Ishikawa (cell line): ENCODE measurements around the gene PRPH2.

Experiments
- CEBPB ChIP-seq: IDR thresholded peaks from 2 replicates; pipeline ENCODE4 v1.6.1; 2012
- CREB1 ChIP-seq: IDR thresholded peaks from 2 replicates; pipeline ENCODE4 v1.6.1; 2012; ENCODE audit warnings: low read depth
- EGR1 ChIP-seq: IDR thresholded peaks from 2 replicates; pipeline ENCODE4 v1.6.1; 2012
- EP300 ChIP-seq: IDR thresholded peaks from 2 replicates; pipeline ENCODE4 v1.6.1; 2012; ENCODE audit warnings: borderline replicate concordance
- FOXM1 ChIP-seq: IDR thresholded peaks from 2 replicates; pipeline ENCODE4 v1.6.1; 2012; ENCODE audit warnings: low read depth, borderline replicate concordance
- NFIC ChIP-seq: IDR thresholded peaks from 2 replicates; pipeline ENCODE4 v1.6.1; 2012
- RAD21 ChIP-seq: IDR thresholded peaks from 2 replicates; pipeline ENCODE4 v1.6.1; 2012; ENCODE audit warnings: low read depth
- REST ChIP-seq: IDR thresholded peaks from 2 replicates; pipeline ENCODE4 v1.6.1; 2012; ENCODE audit warnings: low read depth, mild to moderate bottlenecking
- TAF1 ChIP-seq: IDR thresholded peaks from 2 replicates; pipeline ENCODE4 v1.6.1; 2012; ENCODE audit warnings: low read depth, mild to moderate bottlenecking
- TCF12 ChIP-seq: IDR thresholded peaks from 2 replicates; pipeline ENCODE4 v1.6.1; 2012; ENCODE audit warnings: low read depth
- TEAD4 ChIP-seq: IDR thresholded peaks from 2 replicates; pipeline ENCODE4 v1.6.1; 2012
- USF1 ChIP-seq: IDR thresholded peaks from 2 replicates; pipeline ENCODE4 v1.6.1; 2012
- YY1 ChIP-seq: IDR thresholded peaks from 2 replicates; pipeline ENCODE4 v1.6.1; 2012; ENCODE audit warnings: low read depth
- ZBTB7A ChIP-seq: IDR thresholded peaks from 2 replicates; pipeline ENCODE4 v1.6.1; 2012; ENCODE audit warnings: low read depth
- TF ChIP-seq, protein P1 (sequence below): IDR thresholded peaks from 2 replicates; pipeline ENCODE4 v1.6.1; 2012

Gene PRPH2

DNA sequence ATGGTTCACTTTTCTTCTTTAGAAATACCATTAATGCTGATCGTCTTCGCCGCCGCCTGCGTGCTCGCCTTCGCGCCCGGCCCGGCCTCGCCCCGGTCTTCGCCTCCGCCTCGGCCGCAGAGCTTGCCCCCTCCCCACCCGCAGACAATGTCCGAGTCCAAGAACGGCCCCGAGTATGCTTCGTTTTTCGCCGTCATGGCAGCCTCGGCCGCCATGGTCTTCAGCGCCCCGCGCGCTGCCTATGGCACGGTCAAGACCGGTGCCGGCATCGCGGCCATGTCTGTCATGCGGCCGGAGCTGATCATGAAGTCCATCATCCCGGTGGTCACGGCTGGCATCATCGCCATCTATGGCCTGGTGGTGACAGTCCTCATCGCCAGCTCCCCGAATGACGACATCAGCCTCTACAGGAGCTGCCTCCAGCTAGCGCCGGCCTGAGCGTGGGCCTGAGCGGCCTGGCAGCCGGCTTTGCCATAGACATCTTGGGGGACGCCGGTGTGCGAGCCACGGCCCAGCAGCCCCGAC, 4.8 kb upstream of the PRPH2 start:
- TF ChIP-seq EGR1 (no peak), EP300 (no peak), TAF1 (no peak), CEBPB (no peak), REST (no peak), TEAD4 (no peak), CREB1 (no peak)
- TF ChIP-seq, protein P1, sequence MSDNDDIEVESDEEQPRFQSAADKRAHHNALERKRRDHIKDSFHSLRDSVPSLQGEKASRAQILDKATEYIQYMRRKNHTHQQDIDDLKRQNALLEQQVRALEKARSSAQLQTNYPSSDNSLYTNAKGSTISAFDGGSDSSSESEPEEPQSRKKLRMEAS, result no peak

DNA sequence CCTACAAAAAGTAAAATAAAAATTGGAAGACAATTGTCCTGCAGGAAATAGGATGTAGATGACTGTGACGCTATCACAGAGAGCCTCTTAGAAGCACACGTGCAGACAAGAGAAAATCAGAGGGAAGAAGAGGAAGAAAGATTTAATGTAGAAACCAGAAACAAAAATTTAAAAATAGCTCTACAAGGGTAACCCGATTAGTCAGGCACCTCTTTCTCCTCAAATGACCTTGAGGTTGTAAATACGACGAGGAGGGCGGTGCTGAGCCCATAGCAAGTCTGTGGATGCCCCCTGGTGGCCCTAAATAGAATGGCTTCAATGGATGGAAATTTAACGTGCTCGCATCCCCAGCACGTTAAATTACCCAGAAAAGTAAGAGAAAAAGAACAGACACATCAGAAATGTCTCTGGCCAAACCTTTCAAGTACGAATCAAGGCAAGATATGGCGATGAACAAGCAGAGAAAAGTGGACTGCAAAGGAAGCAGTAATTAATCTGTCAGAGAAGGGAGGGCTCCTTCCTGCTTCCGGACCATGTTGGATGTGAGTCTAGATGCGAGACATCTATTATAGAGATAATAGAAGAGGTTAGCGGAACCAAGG, 4.2 kb upstream of the PRPH2 start:
- no peak for TF ChIP-seq CREB1
- TF ChIP-seq, protein P1, result peak; percentile 35; the same call in 1 of the 2 replicates
- no peak for TF ChIP-seq TCF12
- no peak for TF ChIP-seq FOXM1
- TF ChIP-seq ZBTB7A, result no peak
- peak; percentile 99 for TF ChIP-seq RAD21
- TF ChIP-seq USF1, result no peak
- no peak for TF ChIP-seq CEBPB

DNA sequence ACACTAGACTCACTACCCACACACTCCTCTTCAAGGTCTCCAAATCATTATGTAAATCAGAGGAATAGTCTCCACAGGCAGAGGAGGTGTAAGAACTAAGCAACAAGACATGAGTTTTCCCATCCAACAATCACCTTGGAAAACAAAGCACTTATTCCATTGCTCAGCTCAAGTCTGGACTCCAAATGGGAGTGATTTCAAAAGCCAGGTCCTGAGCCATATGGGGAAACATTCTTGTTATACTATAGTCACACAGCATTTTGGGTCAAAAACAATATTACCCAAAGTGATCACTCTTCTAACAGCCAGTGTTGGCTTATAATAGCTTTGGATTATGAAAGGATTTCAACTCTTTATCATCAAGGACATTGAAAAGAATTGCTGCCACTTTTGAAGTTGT, 3.6 kb upstream of the PRPH2 start:
- no peak for TF ChIP-seq ZBTB7A
- no peak for TF ChIP-seq FOXM1
- TF ChIP-seq TCF12, result no peak

DNA sequence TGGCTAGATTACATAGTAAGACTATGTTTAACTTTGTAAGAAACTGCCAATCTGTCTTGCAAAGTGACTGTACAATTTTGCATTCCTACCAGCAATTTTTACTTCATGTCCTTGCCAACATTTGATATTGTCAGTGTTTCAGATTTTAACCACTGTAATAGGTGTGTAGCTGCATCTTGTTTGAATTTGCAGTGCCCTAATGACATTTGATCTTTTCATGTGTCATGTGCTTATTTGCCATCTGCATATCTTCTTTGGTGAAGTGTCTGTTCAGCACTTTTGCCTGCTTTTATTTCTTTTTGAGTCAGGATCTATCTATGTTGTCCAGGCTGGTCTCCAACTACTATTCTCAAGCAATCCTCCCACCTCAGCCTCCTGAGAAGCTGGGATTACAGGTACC, 2.4 kb upstream of the PRPH2 start:
- TF ChIP-seq FOXM1, result no peak
- no peak for TF ChIP-seq ZBTB7A
- no peak for TF ChIP-seq RAD21
- no peak for TF ChIP-seq TAF1
- TF ChIP-seq CREB1, result no peak
- no peak for TF ChIP-seq YY1
- no peak for TF ChIP-seq REST
- no peak for TF ChIP-seq USF1
- no peak for TF ChIP-seq CEBPB

DNA sequence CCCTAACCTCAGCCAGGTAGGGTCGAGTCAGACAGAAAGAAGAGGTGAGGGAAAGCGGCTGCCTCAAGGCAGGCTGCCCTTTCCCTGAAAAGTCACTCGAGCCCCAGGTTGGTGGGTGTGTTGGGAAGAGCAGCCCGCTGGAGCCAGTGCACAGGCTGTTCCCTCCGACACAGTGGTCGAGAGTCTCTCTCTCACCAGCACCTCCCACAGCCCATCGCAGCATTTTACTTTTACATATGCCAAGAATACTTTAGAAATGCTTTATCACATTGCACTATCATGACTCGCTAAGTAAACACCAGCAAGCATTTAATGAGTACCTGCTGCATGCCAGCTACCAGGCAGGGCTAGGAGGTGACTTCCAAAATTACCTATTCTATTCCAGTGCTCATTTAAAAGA, 1.7 kb downstream of the PRPH2 start:
- TF ChIP-seq TEAD4 (peak; percentile 19; the same call in 1 of the 2 replicates), REST (no peak)

DNA sequence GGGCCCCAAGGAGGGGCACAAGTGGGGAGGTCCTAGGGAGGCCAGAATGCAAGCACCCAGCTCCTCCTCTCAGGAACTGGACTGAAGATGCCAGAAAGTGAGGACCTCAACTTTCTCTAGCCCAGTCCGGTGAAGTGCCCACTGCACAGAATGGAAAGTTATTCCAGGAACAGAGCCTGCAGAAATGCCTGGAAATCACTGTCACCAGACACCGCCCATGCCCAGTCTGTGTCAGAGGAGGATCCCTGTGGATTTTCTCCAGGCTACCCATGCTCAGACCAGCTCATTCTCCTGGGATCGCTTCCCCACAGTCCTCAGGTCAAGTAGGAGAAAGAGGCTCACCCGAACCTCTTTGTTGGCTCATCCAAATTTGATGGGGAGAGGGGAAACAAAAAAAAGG, 6.5 kb downstream of the PRPH2 start:
- TF ChIP-seq, protein P1, result no peak
- no peak for TF ChIP-seq FOXM1
- TF ChIP-seq TAF1, result no peak
- TF ChIP-seq RAD21, result no peak
- no peak for TF ChIP-seq CEBPB
- no peak for TF ChIP-seq TEAD4
- no peak for TF ChIP-seq TCF12
- TF ChIP-seq CREB1, result no peak
- no peak for TF ChIP-seq EP300
- no peak for TF ChIP-seq REST
- no peak for TF ChIP-seq YY1
- no peak for TF ChIP-seq NFIC
- no peak for TF ChIP-seq EGR1
- no peak for TF ChIP-seq USF1
